Limb (tissue), 2 donors: ENCODE measurements around the gene NDUFS8.

Experiments used
- DNase-seq, 2 donors: peaks; one replicate each; pipeline ENCODE4 v3.0.0-alpha.2; 2016; ENCODE audit errors: extremely low spot score in 2 of 2

Gene NDUFS8

GRCh38 chr11:68048681-68049508 is 18.4 kb downstream of the NDUFS8 start:
- no peak for DNase-seq

- no peak for DNase-seq
Observed at GRCh38 chr11:68049509-68050370, 19.3 kb downstream of the NDUFS8 start.

- DNase-seq, result no peak
Observed at GRCh38 chr11:68050371-68050841, 19.9 kb downstream of the NDUFS8 start.

- no peak for DNase-seq
Observed at GRCh38 chr11:68051191-68052136, 21.0 kb downstream of the NDUFS8 start.

- no peak for DNase-seq
Observed at GRCh38 chr11:68052137-68052873, 21.8 kb downstream of the NDUFS8 start.

GRCh38 chr11:68053117-68053516 is 22.6 kb downstream of the NDUFS8 start:
- no peak for DNase-seq

- DNase-seq, result no peak
Observed at GRCh38 chr11:68053981-68054812, 23.7 kb downstream of the NDUFS8 start.

GRCh38 chr11:68056317-68057285 is 26.1 kb downstream of the NDUFS8 start:
- no peak for DNase-seq

GRCh38 chr11:68057807-68058206 is 27.3 kb downstream of the NDUFS8 start:
- no peak for DNase-seq

GRCh38 chr11:68061508-68061907 is 31.0 kb downstream of the NDUFS8 start:
- DNase-seq, result no peak

GRCh38 chr11:68064926-68065325 is 34.4 kb downstream of the NDUFS8 start:
- DNase-seq, result no peak

GRCh38 chr11:68065841-68066240 is 35.4 kb downstream of the NDUFS8 start:
- DNase-seq, result no peak

- DNase-seq, result no peak
Observed at GRCh38 chr11:68066742-68067141, 36.3 kb downstream of the NDUFS8 start.

GRCh38 chr11:68067991-68068390 is 37.5 kb downstream of the NDUFS8 start:
- no peak for DNase-seq

GRCh38 chr11:68071281-68072048 is 41.0 kb downstream of the NDUFS8 start:
- DNase-seq, result no peak

GRCh38 chr11:68074584-68075352 is 44.3 kb downstream of the NDUFS8 start:
- no peak for DNase-seq
